MCF 10A (cell line): ENCODE measurements around the gene CRHBP. TPM values are rescaled to one million over a fixed set of nuclear protein-coding genes. Genes with fewer than 3 reads are reported as not detected.
"Not testable (repeated sequence)": the region's sequence is repeated elsewhere in the genome, so short reads cannot be mapped to it uniquely, and the experiment has no call there.

Source experiments
- BruUV-seq: library from RNA; stranded (reverse); fragments of 400-500 nt; replicated peaks from 2 replicates; lab custom pipeline; 2021; lab: Mats Ljungman, UMichigan
- CTCF ChIA-PET: fragments of 300-600 bp; sonication (Branson Sonifier 250); formaldehyde crosslinking; extraction: SDS; loops from one replicate; lab custom pipeline; 2021; ENCODE audit warnings: antibody characterized with exemption, inconsistent platforms; lab: Yijun Ruan, JAX
- POLR2A ChIA-PET: fragments of 300-600, 350-650 bp; sonication (Branson Sonifier 250); formaldehyde crosslinking; extraction: SDS; loops from one replicate; lab custom pipeline; 2020; ENCODE audit warnings: antibody characterized with exemption, inconsistent platforms; lab: Yijun Ruan, JAX
- DNase-seq: peaks from one replicate; pipeline ENCODE4 v3.0.0-alpha.2; 2018; ENCODE audit not compliant: unreplicated experiment
- H3K27ac Mint-ChIP-seq: one replicate; pipeline ENCODE4 v1.8.0; 2022; ENCODE audit warnings: mild to moderate bottlenecking, low read depth, mixed read lengths; ENCODE audit not compliant: unreplicated experiment
- H3K27me3 Mint-ChIP-seq: one replicate; pipeline ENCODE4 v1.8.0; 2022; ENCODE audit warnings: mixed read lengths; ENCODE audit not compliant: insufficient read depth, unreplicated experiment
- H3K36me3 Mint-ChIP-seq: one replicate; pipeline ENCODE4 v1.8.0; 2022; ENCODE audit warnings: mild to moderate bottlenecking, moderate library complexity, mixed read lengths; ENCODE audit not compliant: insufficient read depth, unreplicated experiment
- H3K4me1 Mint-ChIP-seq: one replicate; pipeline ENCODE4 v1.8.0; 2022; ENCODE audit warnings: mixed read lengths; ENCODE audit not compliant: insufficient read depth, unreplicated experiment
- H3K4me3 Mint-ChIP-seq: one replicate; pipeline ENCODE4 v1.8.0; 2022; ENCODE audit warnings: mild to moderate bottlenecking, moderate library complexity, mixed read lengths; ENCODE audit not compliant: unreplicated experiment
- H3K9me3 Mint-ChIP-seq: one replicate; pipeline ENCODE4 v1.8.0; 2022; ENCODE audit warnings: mixed read lengths; ENCODE audit not compliant: unreplicated experiment
- CTCF ChIP-seq: fragments of 200-600 bp; IDR thresholded peaks from one replicate; pipeline ENCODE4 v1.8.0; 2022; ENCODE audit warnings: antibody characterized with exemption, mild to moderate bottlenecking; ENCODE audit not compliant: unreplicated experiment
- intact Hi-C: fragments of 100-400 bp; cut with micrococcal nuclease; formaldehyde crosslinking; loops from 2 replicates; pipeline ENCODE4 v1.14.1; 2022
- total RNA-seq: library from RNA; stranded (reverse); gene quantifications from 2 replicates; pipeline ENCODE4 v1.2.3, GENCODE V29; 2022

Gene CRHBP
- total RNA-seq, 1 experiment from 2014 or later: not detected

- H3K36me3 Mint-ChIP-seq: no peaks in the 10 kb centered on the region
- no peak for TF ChIP-seq CTCF
- peaks cover 7% of the 10 kb centered on the region for H3K4me1 Mint-ChIP-seq
- ChIA-PET POLR2A (no interaction called here), CTCF (no interaction called here)
- H3K9me3 Mint-ChIP-seq: no peaks in the 10 kb centered on the region
- intact Hi-C loops: no loop called here
- no peaks in the 10 kb centered on the region for H3K27me3 Mint-ChIP-seq
- no peak overlapping the region for H3K27ac Mint-ChIP-seq
- no TSS peak for BruUV-seq
- H3K4me3 Mint-ChIP-seq: no peak overlapping the region
- DNase-seq: peak; percentile 25
Observed at GRCh38 chr5:76942581-76942980, 10.3 kb upstream of the CRHBP start.

- no TSS peak for BruUV-seq
- Mint-ChIP-seq H3K27ac (no peak overlapping the region), H3K36me3 (no peaks in the 10 kb centered on the region), H3K4me1 (peaks cover 7% of the 10 kb centered on the region), H3K9me3 (no peaks in the 10 kb centered on the region), H3K4me3 (no peak overlapping the region), H3K27me3 (no peaks in the 10 kb centered on the region)
- intact Hi-C loops: no loop called here
- ChIA-PET POLR2A (no interaction called here), CTCF (no interaction called here)
- no peak for DNase-seq
- TF ChIP-seq CTCF: no peak
Observed at GRCh38 chr5:76943006-76943405, 9.8 kb upstream of the CRHBP start.

- POLR2A ChIA-PET: interaction anchor here (0.5 kb wide), 1 partner anchor 32 kb away, joined by 3 read pairs; no protein-coding TSS in a partner anchor
- CTCF ChIA-PET: interaction anchor here (0.6 kb wide), 1 partner anchor 279 kb away, joined by 3 read pairs; no protein-coding TSS in a partner anchor
- no peak for TF ChIP-seq CTCF
- intact Hi-C loops: no loop called here
- Mint-ChIP-seq H3K4me1 (peaks cover 7% of the 10 kb centered on the region), H3K27me3 (no peaks in the 10 kb centered on the region), H3K36me3 (no peaks in the 10 kb centered on the region), H3K27ac (no peak overlapping the region), H3K4me3 (no peak overlapping the region), H3K9me3 (no peaks in the 10 kb centered on the region)
- BruUV-seq: no TSS peak
- DNase-seq: no peak
Observed at GRCh38 chr5:76944638-76945037, 8.2 kb upstream of the CRHBP start.

GRCh38 chr5:76945238-76945637 is 7.6 kb upstream of the CRHBP start:
- H3K4me3 Mint-ChIP-seq, DNase-seq, H3K27me3 Mint-ChIP-seq, H3K27ac Mint-ChIP-seq, POLR2A ChIA-PET, intact Hi-C loops, H3K36me3 Mint-ChIP-seq, BruUV-seq, CTCF ChIA-PET, H3K4me1 Mint-ChIP-seq, H3K9me3 Mint-ChIP-seq: not testable (repeated sequence)

GRCh38 chr5:76946090-76946489 is 6.8 kb upstream of the CRHBP start:
- H3K27ac Mint-ChIP-seq: no peak overlapping the region
- no peak overlapping the region for H3K4me3 Mint-ChIP-seq
- no peak for DNase-seq
- TF ChIP-seq CTCF: no peak
- peaks cover 7% of the 10 kb centered on the region for H3K4me1 Mint-ChIP-seq
- intact Hi-C loops: no loop called here
- POLR2A ChIA-PET: no interaction called here
- CTCF ChIA-PET: interaction anchor here (0.5 to 0.8 kb wide), 3 partner anchors 12 to 635 kb away, joined by 3 to 6 read pairs (median 3); no protein-coding TSS in a partner anchor
- H3K27me3 Mint-ChIP-seq: no peaks in the 10 kb centered on the region
- H3K9me3 Mint-ChIP-seq: no peaks in the 10 kb centered on the region
- no TSS peak for BruUV-seq
- H3K36me3 Mint-ChIP-seq: no peaks in the 10 kb centered on the region
